Measurements from ENCODE around the gene TFPI.

DNA sequence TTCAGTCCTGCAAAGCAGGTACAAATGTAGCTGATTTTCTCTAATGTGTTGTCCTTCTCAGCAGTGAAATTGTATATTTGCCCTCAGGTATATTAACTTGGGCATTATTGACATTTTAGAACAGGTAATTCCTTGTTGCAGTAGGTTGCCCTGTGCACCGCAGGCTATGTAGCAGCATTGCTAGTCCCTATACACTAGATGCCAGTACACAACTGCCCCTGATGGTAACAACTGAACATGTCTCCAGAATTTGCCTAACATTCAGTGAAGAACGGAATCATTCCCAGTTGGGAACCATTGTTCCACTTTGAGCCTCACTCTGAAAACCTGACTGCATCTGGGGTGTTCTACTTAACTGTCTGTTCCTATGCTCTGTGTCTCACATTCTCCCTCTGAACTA is 23.1 kb upstream of the TFPI start:
- TF ChIP-seq, protein P1, sequence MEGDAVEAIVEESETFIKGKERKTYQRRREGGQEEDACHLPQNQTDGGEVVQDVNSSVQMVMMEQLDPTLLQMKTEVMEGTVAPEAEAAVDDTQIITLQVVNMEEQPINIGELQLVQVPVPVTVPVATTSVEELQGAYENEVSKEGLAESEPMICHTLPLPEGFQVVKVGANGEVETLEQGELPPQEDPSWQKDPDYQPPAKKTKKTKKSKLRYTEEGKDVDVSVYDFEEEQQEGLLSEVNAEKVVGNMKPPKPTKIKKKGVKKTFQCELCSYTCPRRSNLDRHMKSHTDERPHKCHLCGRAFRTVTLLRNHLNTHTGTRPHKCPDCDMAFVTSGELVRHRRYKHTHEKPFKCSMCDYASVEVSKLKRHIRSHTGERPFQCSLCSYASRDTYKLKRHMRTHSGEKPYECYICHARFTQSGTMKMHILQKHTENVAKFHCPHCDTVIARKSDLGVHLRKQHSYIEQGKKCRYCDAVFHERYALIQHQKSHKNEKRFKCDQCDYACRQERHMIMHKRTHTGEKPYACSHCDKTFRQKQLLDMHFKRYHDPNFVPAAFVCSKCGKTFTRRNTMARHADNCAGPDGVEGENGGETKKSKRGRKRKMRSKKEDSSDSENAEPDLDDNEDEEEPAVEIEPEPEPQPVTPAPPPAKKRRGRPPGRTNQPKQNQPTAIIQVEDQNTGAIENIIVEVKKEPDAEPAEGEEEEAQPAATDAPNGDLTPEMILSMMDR (IDR thresholded peaks at IDR 0.05): 0 out of 3 replicates have a peak, but pooled peaks have one; percentile 6
- TF ChIP-seq POLR2A (IDR thresholded peaks at IDR 0.05; ENCODE audit: low read length): no peak
- TF ChIP-seq, protein P2, sequence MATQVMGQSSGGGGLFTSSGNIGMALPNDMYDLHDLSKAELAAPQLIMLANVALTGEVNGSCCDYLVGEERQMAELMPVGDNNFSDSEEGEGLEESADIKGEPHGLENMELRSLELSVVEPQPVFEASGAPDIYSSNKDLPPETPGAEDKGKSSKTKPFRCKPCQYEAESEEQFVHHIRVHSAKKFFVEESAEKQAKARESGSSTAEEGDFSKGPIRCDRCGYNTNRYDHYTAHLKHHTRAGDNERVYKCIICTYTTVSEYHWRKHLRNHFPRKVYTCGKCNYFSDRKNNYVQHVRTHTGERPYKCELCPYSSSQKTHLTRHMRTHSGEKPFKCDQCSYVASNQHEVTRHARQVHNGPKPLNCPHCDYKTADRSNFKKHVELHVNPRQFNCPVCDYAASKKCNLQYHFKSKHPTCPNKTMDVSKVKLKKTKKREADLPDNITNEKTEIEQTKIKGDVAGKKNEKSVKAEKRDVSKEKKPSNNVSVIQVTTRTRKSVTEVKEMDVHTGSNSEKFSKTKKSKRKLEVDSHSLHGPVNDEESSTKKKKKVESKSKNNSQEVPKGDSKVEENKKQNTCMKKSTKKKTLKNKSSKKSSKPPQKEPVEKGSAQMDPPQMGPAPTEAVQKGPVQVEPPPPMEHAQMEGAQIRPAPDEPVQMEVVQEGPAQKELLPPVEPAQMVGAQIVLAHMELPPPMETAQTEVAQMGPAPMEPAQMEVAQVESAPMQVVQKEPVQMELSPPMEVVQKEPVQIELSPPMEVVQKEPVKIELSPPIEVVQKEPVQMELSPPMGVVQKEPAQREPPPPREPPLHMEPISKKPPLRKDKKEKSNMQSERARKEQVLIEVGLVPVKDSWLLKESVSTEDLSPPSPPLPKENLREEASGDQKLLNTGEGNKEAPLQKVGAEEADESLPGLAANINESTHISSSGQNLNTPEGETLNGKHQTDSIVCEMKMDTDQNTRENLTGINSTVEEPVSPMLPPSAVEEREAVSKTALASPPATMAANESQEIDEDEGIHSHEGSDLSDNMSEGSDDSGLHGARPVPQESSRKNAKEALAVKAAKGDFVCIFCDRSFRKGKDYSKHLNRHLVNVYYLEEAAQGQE (IDR thresholded peaks at IDR 0.05): no peak
- no peak for TF ChIP-seq JUN (IDR thresholded peaks at IDR 0.05)
- no peak for TF ChIP-seq POLR2AphosphoS2 (conservative IDR thresholded peaks at IDR 0.05; ENCODE audit: low read length)

All from A549 (cell line).